Measurements from ENCODE around the gene ALCAM.

GRCh38 chr3:105622169-105622568, 255.5 kb downstream of the ALCAM start:
- TF ChIP-seq CTCF (IDR thresholded peaks at IDR 0.05) (no peak), EZH2 (IDR thresholded peaks at IDR 0.05) (no peak), EZH2phosphoT487 (IDR thresholded peaks at IDR 0.05) (no peak)
